ENCODE results near the gene C2orf68.

- TF ChIP-seq CTCF (IDR thresholded peaks at IDR 0.05) (no peak), POLR2A (IDR thresholded peaks at IDR 0.05) (no peak)
Observed at GRCh38 chr2:85628658-85629057, 16.8 kb upstream of the C2orf68 start.

All from thyroid gland (tissue), 4 donors.